Measurements from ENCODE around the gene PPP1CB.

PPP1CB gene

GRCh38 chr2:28828382-28828781 is 76.8 kb downstream of the PPP1CB start:
- no peaks in the 10 kb centered on the region for H3K9me3 ChIP-seq (replicated peaks; ENCODE audit: low read length)
- H3K4me2 ChIP-seq (ENCODE audit: low read length) = no peak overlapping the region
- no peaks in the 10 kb centered on the region for H3K36me3 ChIP-seq (ENCODE audit: insufficient read depth, low read length)
- H3K27me3 ChIP-seq (ENCODE audit: control insufficient read depth, insufficient read depth, low read length) = no peaks in the 10 kb centered on the region
- H3K4me3 ChIP-seq (ENCODE audit: low read length) = no peak overlapping the region
- H3K9ac ChIP-seq (ENCODE audit: low read depth, low read length) = no peak overlapping the region
- no peaks in the 10 kb centered on the region for H3K4me1 ChIP-seq (ENCODE audit: control insufficient read depth, insufficient read depth, low read length)

- H3K4me3 ChIP-seq (ENCODE audit: low read length) = no peak overlapping the region
- H3K27me3 ChIP-seq (ENCODE audit: control insufficient read depth, insufficient read depth, low read length) = no peaks in the 10 kb centered on the region
- H3K9me3 ChIP-seq (replicated peaks; ENCODE audit: low read length) = no peaks in the 10 kb centered on the region
- no peak overlapping the region for H3K9ac ChIP-seq (ENCODE audit: low read depth, low read length)
- no peaks in the 10 kb centered on the region for H3K36me3 ChIP-seq (ENCODE audit: insufficient read depth, low read length)
- H3K4me1 ChIP-seq (ENCODE audit: control insufficient read depth, insufficient read depth, low read length) = no peaks in the 10 kb centered on the region
- no peak overlapping the region for H3K4me2 ChIP-seq (ENCODE audit: low read length)
Measured at GRCh38 chr2:28833740-28834470, 82.3 kb downstream of the PPP1CB start.

- no peaks in the 10 kb centered on the region for H3K27me3 ChIP-seq (ENCODE audit: control insufficient read depth, insufficient read depth, low read length)
- no peaks in the 10 kb centered on the region for H3K36me3 ChIP-seq (ENCODE audit: insufficient read depth, low read length)
- no peaks in the 10 kb centered on the region for H3K4me1 ChIP-seq (ENCODE audit: control insufficient read depth, insufficient read depth, low read length)
- H3K4me2 ChIP-seq (ENCODE audit: low read length) = no peak overlapping the region
- no peaks in the 10 kb centered on the region for H3K9me3 ChIP-seq (replicated peaks; ENCODE audit: low read length)
- H3K4me3 ChIP-seq (ENCODE audit: low read length) = no peak overlapping the region
- H3K9ac ChIP-seq (ENCODE audit: low read depth, low read length) = no peak overlapping the region
Measured at GRCh38 chr2:28835781-28836180, 84.2 kb downstream of the PPP1CB start.

GRCh38 chr2:28838971-28839370 is 87.3 kb downstream of the PPP1CB start:
- Histone ChIP-seq H3K27me3 (ENCODE audit: control insufficient read depth, insufficient read depth, low read length) (no peaks in the 10 kb centered on the region), H3K36me3 (ENCODE audit: insufficient read depth, low read length) (no peaks in the 10 kb centered on the region), H3K4me1 (ENCODE audit: control insufficient read depth, insufficient read depth, low read length) (no peaks in the 10 kb centered on the region), H3K4me2 (ENCODE audit: low read length) (no peak overlapping the region), H3K4me3 (ENCODE audit: low read length) (no peak overlapping the region), H3K9ac (ENCODE audit: low read depth, low read length) (no peak overlapping the region), H3K9me3 (replicated peaks; ENCODE audit: low read length) (no peaks in the 10 kb centered on the region)

GRCh38 chr2:28842042-28842441 is 90.4 kb downstream of the PPP1CB start:
- Histone ChIP-seq H3K4me3 (ENCODE audit: low read length) (no peak overlapping the region), H3K9me3 (replicated peaks; ENCODE audit: low read length) (no peaks in the 10 kb centered on the region), H3K9ac (ENCODE audit: low read depth, low read length) (no peak overlapping the region), H3K4me1 (ENCODE audit: control insufficient read depth, insufficient read depth, low read length) (no peaks in the 10 kb centered on the region), H3K36me3 (ENCODE audit: insufficient read depth, low read length) (no peaks in the 10 kb centered on the region), H3K4me2 (ENCODE audit: low read length) (no peak overlapping the region), H3K27me3 (ENCODE audit: control insufficient read depth, insufficient read depth, low read length) (no peaks in the 10 kb centered on the region)

Data from skeletal muscle satellite cell (primary cell).